Activated naive CD8-positive, alpha-beta T cell treated with anti-CD3 and anti-CD28 coated beads, Interleukin-2, amount 10 ng/mL, durations not matched to agents 7 days and 5 days (primary cell): ENCODE results near the gene SNCAIP. TPM values are rescaled to one million over a fixed set of nuclear protein-coding genes. Genes with fewer than 3 reads are reported as not detected.

ENCODE experiments used
- ATAC-seq: fragments of 150-1000 bp; cut with Tn5 transposase; one replicate; pipeline ENCODE4 v1.10.0; 2021; ENCODE audit warnings: low read depth, moderate library complexity
- POLR2A ChIA-PET: fragments of 350-600 bp; sonication (Branson Sonifier 250); formaldehyde crosslinking; loops from one replicate; lab custom pipeline; 2021; ENCODE audit warnings: antibody characterized with exemption; lab: Charles Lee
- DNase-seq: peaks from one replicate; pipeline ENCODE4 v3.0.0; 2021
- H3K27ac Mint-ChIP-seq: one replicate; pipeline ENCODE4 v1.8.0; 2022; ENCODE audit warnings: mild to moderate bottlenecking, mixed read lengths
- H3K27me3 Mint-ChIP-seq: one replicate; pipeline ENCODE4 v1.8.0; 2022; ENCODE audit warnings: mild to moderate bottlenecking, moderate library complexity, mixed read lengths
- H3K36me3 Mint-ChIP-seq: one replicate; pipeline ENCODE4 v1.8.0; 2021; ENCODE audit warnings: mild to moderate bottlenecking, mixed read lengths
- H3K4me1 Mint-ChIP-seq: one replicate; pipeline ENCODE4 v1.8.0; 2021; ENCODE audit warnings: mixed read lengths
- H3K4me3 Mint-ChIP-seq: one replicate; pipeline ENCODE4 v1.8.0; 2022; ENCODE audit warnings: mild to moderate bottlenecking, moderate library complexity, mixed read lengths
- H3K9me3 Mint-ChIP-seq: one replicate; pipeline ENCODE4 v1.8.0; 2021; ENCODE audit warnings: mixed read lengths
- total RNA-seq, 2 experiments: library from RNA; stranded (reverse); gene quantifications; one replicate each; pipeline ENCODE4 v1.2.3, GENCODE V29; 2021

The SNCAIP gene
- total RNA-seq, 2 experiments from 2014 or later: not detected

DNA sequence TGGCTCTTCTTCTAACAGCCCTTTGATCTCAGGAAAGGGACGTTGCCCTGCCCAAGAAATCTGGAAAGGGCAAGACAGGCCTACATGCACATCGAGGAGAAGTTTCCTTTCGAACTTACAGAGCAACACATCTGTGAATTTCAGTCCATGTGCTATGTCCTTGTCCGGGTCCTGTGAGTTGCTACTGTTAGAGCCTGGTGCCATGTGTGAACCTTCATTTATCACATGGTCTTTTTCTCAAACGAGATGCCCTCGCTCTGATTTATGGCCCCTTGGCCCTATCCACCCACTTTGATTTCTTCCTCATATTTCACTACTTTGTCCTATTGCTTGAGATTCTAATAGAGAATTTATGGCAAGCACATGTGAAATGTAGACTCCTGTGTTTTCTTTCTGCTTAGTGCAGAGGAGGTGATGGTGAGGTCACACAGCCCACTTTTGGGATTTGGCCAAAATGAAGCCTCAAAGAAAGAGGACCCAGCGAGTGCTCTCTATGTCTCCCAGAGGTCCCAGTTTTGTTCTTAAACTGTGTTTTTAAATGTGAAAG lies 153.1 kb downstream of the SNCAIP start:
- H3K27ac Mint-ChIP-seq: no peak overlapping the region
- H3K4me1 Mint-ChIP-seq: no peaks in the 10 kb centered on the region
- no peaks in the 10 kb centered on the region for H3K36me3 Mint-ChIP-seq
- DNase-seq (no peak), ATAC-seq (no peak)
- no peak overlapping the region for H3K4me3 Mint-ChIP-seq
- peaks cover 1% of the 10 kb centered on the region for H3K27me3 Mint-ChIP-seq
- H3K9me3 Mint-ChIP-seq: no peaks in the 10 kb centered on the region
- POLR2A ChIA-PET: no interaction called here

DNA sequence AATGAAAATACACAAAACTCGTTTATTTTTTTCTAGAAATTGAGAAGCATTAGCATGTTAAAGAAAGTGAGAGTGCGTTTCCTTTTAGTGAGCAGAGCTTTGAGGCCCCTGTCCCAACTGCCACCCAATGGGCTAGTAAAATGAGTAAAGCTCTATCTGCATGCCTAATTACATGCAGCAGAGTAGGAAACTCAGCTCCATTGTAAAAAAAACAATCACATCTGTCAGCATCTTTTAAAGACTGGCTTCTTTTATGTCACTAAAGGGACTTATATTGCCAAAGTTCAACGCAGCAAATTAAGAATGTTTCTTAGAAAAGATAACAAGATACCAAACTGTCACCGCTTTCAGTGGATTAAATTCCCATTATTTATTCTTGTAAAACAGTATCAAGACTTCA lies 154.0 kb downstream of the SNCAIP start:
- H3K4me3 Mint-ChIP-seq: no peak overlapping the region
- POLR2A ChIA-PET: no interaction called here
- no peak for DNase-seq
- no peaks in the 10 kb centered on the region for H3K9me3 Mint-ChIP-seq
- no peaks in the 10 kb centered on the region for H3K4me1 Mint-ChIP-seq
- no peak for ATAC-seq
- H3K27ac Mint-ChIP-seq: no peak overlapping the region
- no peaks in the 10 kb centered on the region for H3K36me3 Mint-ChIP-seq
- peaks cover 1% of the 10 kb centered on the region for H3K27me3 Mint-ChIP-seq

DNA sequence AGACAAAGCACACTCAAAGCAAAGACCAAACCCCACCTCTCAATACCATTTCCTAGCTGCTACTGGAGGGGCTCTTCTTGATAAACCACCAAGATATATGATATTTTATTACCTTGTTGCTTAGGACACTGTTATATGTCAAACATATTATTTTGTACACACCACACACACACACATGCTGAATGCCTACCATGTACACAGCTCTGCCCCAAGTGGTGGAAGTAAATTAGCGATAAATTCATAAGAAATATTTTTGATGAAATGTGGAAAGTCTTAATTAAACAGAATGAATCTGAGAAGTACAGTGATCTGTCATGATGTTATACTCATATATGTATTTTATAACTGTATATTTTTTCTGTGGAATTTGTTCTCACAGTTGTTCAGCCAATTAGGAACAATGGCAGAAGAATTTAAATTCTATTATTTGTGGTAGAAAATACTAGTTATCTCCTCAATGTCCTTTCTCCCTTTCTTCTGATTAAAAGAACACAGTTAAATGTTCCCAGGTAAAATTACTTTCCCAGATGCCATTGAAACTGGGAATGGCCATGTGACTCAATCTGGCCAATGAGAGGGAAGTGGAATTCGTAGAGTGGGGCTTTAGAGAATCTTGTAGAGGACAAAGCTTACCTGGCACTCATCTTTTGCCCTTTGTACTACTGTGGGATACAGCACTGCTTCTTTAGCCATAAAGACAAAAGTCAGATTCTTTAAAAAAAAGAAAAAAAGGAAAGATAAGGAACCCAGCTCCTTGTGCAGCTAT lies 156.5 kb downstream of the SNCAIP start:
- H3K4me1 Mint-ChIP-seq: no peaks in the 10 kb centered on the region
- H3K9me3 Mint-ChIP-seq: no peaks in the 10 kb centered on the region
- no peak overlapping the region for H3K4me3 Mint-ChIP-seq
- no peaks in the 10 kb centered on the region for H3K36me3 Mint-ChIP-seq
- H3K27me3 Mint-ChIP-seq: no peaks in the 10 kb centered on the region
- ATAC-seq (no peak), DNase-seq (no peak)
- POLR2A ChIA-PET: no interaction called here
- no peak overlapping the region for H3K27ac Mint-ChIP-seq

DNA sequence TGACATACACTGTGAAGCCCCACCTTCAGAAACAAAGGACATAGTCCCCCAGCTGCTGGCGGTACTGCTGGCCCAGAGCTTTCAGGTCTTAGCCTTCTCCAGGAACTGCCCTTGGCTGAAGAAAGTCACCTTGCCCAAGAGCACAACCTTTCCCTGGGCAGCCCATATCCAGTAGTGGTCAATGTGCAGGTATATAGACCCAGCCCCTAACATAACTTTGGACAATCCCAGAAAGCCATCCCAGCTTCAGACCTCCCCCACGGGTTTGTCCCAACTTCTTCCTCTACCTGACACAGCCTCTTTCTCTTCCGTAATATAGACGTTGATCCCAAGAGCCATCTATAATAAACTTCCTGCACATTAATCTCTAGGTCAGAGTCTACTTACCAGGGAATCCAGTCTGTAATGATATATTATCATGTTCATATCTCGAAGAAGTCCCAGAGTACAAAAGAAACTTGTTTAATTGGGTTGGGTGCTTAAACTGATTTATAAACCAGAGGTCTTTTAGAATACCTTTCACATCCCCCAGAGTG lies 157.4 kb downstream of the SNCAIP start:
- Mint-ChIP-seq H3K27ac (no peak overlapping the region), H3K4me3 (no peak overlapping the region), H3K36me3 (no peaks in the 10 kb centered on the region), H3K4me1 (no peaks in the 10 kb centered on the region), H3K27me3 (no peaks in the 10 kb centered on the region), H3K9me3 (no peaks in the 10 kb centered on the region)
- ATAC-seq (no peak), DNase-seq (no peak)
- POLR2A ChIA-PET: no interaction called here

DNA sequence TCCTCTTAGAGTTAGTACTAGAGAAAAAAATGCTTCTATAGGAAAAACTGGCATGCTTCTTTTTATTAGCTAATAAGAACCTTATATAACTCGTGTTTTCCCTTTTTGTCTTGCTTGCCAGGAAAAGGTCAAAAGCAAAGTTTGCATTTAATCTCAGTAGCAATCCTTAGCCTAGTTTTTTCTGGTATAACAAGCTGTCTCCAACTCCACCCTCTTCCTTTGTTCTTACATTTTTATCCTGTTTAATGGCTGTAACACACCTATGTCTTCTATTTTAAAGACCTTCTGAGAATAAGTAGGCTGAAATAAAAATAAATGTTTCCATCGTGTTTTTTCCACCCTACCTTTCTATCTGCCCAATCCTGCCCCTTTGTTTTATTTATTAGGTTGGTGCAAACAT lies 158.3 kb downstream of the SNCAIP start:
- no peak for ATAC-seq
- POLR2A ChIA-PET: no interaction called here
- no peak for DNase-seq
- Mint-ChIP-seq H3K9me3 (no peaks in the 10 kb centered on the region), H3K27ac (no peak overlapping the region), H3K27me3 (no peaks in the 10 kb centered on the region), H3K4me3 (no peak overlapping the region), H3K36me3 (no peaks in the 10 kb centered on the region), H3K4me1 (no peaks in the 10 kb centered on the region)

DNA sequence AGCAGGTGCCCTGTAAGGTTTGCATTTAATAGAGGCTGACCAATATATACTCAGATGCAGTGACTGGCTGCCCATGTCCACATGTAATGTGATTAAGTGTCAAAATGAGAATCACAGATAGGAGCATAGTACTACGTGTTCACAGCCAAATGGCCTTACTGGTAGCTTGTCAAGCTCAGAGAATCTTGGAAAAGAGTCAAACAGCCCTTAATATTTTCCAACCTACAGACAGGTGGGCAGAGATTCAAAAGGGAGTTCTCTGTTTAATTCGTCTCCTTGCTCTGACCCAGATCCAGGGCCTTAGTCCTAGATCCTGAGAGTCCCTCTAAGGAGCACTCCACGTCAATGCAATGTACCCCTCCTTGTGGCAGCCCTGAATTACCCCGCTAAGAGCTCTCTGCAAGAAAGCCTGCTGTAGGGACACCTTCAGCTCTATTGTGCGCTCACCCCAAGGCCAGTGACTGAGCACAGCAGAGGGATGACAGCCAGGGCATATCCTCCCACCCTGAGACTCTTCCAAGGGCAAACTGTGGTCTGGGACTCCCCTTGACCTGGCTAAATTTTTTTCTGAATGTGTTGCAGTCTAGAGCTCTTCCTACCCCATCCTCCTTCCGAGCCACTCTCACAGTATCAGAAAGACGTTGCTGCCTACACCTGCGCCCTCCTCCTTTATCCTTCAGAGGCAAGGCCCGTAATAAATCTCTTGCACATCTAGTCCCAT lies 159.2 kb downstream of the SNCAIP start:
- Mint-ChIP-seq H3K27me3 (no peaks in the 10 kb centered on the region), H3K36me3 (no peaks in the 10 kb centered on the region), H3K4me1 (no peaks in the 10 kb centered on the region), H3K9me3 (no peaks in the 10 kb centered on the region), H3K27ac (no peak overlapping the region), H3K4me3 (no peak overlapping the region)
- DNase-seq (no peak), ATAC-seq (no peak)
- POLR2A ChIA-PET: no interaction called here

DNA sequence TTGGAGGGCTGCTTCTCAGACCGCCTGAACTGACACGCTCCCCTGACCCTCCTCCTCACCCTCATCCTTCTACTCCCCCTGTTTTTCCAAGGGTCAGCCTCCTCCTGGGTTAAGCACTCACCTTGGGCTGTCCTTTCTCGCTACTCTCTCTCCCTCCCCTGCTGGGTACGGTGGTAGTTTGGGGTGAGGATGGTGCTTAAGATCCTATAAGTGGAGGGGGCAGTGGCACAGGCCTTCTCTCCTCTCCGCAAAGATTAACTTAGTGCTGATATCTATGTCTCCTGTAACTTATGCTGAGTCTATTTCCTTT lies 159.7 kb downstream of the SNCAIP start:
- no peaks in the 10 kb centered on the region for H3K4me1 Mint-ChIP-seq
- no peak overlapping the region for H3K4me3 Mint-ChIP-seq
- no peak for DNase-seq
- no peak for ATAC-seq
- H3K27ac Mint-ChIP-seq: no peak overlapping the region
- H3K9me3 Mint-ChIP-seq: no peaks in the 10 kb centered on the region
- no peaks in the 10 kb centered on the region for H3K27me3 Mint-ChIP-seq
- no peaks in the 10 kb centered on the region for H3K36me3 Mint-ChIP-seq
- POLR2A ChIA-PET: no interaction called here

DNA sequence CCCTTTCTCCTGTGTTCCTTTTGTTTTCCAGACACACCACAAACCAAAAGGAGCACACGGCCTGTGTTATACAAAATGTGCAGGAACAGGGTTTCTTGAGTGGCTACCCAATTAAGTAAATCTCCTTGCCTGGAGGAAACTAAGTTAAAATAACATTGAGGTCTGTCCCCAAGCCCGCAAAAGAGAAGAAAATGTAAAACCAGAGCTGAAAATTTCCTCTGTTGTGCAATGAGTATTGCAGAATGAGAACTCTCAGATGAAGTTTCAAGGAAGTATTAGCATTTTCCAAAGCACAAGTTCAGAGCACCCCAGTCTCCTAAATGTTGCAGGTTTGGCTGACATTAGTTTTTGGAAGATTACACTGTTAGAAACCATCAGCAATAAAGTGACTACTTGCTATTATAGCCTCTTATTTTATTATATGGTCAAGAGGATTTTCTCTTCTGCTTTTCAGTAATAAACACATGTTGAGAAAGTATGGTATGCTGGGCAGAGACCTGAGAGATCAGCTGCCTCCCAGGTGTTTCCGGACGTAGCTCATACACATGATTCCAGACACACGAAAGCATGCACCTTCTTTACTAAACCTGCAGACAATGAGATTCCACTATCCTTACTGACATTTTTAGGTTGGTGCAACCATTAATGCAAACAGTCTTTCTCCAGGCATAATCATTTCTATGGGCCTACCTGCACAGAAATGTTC lies 161.3 kb downstream of the SNCAIP start:
- H3K27ac Mint-ChIP-seq: no peak overlapping the region
- H3K36me3 Mint-ChIP-seq: no peaks in the 10 kb centered on the region
- H3K27me3 Mint-ChIP-seq: no peaks in the 10 kb centered on the region
- H3K4me1 Mint-ChIP-seq: no peaks in the 10 kb centered on the region
- H3K9me3 Mint-ChIP-seq: no peaks in the 10 kb centered on the region
- no peak for ATAC-seq
- no peak overlapping the region for H3K4me3 Mint-ChIP-seq
- no peak for DNase-seq
- POLR2A ChIA-PET: no interaction called here

DNA sequence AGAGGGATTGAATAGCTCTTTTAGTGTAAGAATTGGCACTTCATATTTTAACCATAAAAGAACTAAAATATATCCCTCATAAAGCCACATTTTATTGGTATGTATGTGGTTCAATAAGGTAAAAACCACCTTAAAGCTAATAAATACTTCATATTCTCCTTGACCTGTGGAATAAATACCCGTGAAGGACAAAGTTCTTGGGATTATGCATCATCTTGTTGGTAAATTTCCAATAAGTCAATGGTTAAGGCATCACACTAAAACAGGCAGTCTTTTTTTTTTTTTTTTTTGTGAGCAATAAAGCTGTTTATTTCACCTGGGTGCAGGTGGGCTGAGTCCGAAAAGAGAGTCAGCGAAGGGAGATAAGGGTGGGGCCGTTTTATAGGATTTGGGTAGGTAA lies 161.9 kb downstream of the SNCAIP start:
- DNase-seq (no peak), ATAC-seq (no peak)
- POLR2A ChIA-PET: no interaction called here
- Mint-ChIP-seq H3K4me3 (no peak overlapping the region), H3K36me3 (no peaks in the 10 kb centered on the region), H3K4me1 (no peaks in the 10 kb centered on the region), H3K27me3 (no peaks in the 10 kb centered on the region), H3K9me3 (no peaks in the 10 kb centered on the region), H3K27ac (no peak overlapping the region)

DNA sequence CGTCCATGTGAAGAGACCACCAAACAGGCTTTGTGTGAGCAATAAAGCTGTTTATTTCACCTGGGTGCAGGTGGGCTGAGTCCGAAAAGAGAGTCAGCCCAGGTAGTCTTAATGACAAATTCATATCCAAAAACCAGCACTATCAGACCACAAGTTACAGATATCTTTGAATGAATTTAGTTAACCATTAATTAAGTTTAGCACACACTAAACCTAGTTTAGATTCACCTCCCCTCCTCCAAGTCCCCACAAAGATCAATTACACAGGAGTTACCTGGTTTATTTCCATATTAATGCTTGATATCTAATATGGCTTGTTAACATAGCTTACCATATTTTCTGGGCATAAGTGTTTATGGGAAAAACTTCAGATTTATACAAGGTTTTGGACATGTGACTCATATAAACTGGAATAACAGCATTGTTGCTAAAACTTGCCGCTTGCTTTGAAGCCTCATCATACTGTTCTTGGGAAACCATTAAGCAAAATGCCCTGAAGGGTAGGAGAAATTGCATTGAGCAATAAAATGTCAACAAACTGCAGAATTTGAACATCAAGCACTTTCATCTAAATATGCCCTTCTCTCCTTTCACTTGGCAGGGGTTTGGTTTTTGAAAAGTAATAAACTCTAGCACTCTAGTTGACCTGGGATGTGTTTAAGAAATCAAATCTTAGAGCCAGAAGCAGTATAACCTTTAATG lies 166.9 kb downstream of the SNCAIP start:
- no peaks in the 10 kb centered on the region for H3K36me3 Mint-ChIP-seq
- no peak overlapping the region for H3K4me3 Mint-ChIP-seq
- DNase-seq (no peak), ATAC-seq (no peak)
- no peaks in the 10 kb centered on the region for H3K27me3 Mint-ChIP-seq
- H3K9me3 Mint-ChIP-seq: no peaks in the 10 kb centered on the region
- H3K27ac Mint-ChIP-seq: no peak overlapping the region
- H3K4me1 Mint-ChIP-seq: no peaks in the 10 kb centered on the region
- POLR2A ChIA-PET: no interaction called here

DNA sequence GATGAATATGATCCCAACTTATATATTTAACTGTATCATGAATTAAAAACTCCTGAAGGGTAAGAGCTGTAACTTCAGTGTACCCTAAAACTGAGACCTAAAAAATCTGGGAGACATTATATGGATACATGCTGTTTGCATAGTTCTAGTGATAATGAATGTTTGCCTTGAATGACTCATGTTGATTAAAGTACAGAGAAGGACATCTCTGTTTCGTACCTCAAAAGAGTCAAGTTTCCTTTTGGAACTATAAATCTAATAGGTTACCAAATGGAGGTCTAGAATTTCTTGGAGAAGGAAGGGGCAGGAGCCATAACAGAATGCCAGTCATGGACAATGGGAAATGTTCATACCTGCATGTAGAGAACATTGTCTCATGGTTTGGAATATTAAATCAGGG lies 168.1 kb downstream of the SNCAIP start:
- no peaks in the 10 kb centered on the region for H3K9me3 Mint-ChIP-seq
- ATAC-seq: no peak
- H3K4me1 Mint-ChIP-seq: no peaks in the 10 kb centered on the region
- no peak overlapping the region for H3K27ac Mint-ChIP-seq
- H3K36me3 Mint-ChIP-seq: no peaks in the 10 kb centered on the region
- DNase-seq: no peak
- POLR2A ChIA-PET: no interaction called here
- H3K4me3 Mint-ChIP-seq: no peak overlapping the region
- no peaks in the 10 kb centered on the region for H3K27me3 Mint-ChIP-seq

DNA sequence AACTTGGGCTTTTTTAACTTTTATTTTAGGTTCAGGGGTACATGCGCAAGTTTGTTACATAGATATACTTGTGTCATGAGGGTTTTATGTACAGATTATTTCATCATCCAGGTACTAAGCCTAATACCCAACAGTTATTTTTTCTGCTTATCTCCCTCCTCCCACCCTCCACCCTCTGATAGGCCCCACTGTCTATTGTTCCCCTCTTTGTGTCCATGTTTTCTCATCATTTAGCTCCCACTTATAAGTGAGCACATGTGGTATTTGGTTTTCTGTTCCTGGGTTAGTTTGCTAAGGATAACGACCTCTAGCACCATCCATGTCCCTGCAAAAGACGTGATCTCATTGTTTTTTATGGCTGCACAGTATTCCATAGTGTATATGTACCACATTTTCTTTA lies 172.1 kb downstream of the SNCAIP start:
- POLR2A ChIA-PET: no interaction called here

DNA sequence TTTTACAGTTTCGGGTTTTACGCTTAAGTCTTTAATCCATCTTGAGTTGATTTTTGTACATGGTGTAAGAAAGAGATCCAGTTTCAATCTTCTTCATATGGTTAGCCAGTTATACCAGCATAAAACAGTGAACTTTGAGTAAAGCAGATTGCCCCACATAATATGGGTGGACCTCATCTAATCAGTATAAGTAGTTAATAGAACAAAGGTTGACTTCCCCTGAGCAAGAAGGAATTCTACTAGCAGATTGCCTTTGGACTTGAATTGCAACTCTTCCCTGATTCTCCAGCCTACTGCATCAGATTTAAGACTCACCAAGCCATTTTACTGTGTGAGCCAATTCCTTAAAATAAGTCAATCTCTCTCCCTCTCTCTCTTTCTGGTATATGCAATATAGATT lies 173.2 kb downstream of the SNCAIP start:
- no peak for ATAC-seq
- no peaks in the 10 kb centered on the region for H3K4me1 Mint-ChIP-seq
- H3K27ac Mint-ChIP-seq: no peak overlapping the region
- H3K4me3 Mint-ChIP-seq: no peak overlapping the region
- no peaks in the 10 kb centered on the region for H3K27me3 Mint-ChIP-seq
- H3K36me3 Mint-ChIP-seq: no peaks in the 10 kb centered on the region
- DNase-seq: no peak
- H3K9me3 Mint-ChIP-seq: no peaks in the 10 kb centered on the region
- POLR2A ChIA-PET: no interaction called here

More for the DNA sequence above, 172.1 kb downstream of the SNCAIP start:
- H3K9me3 Mint-ChIP-seq: no peaks in the 10 kb centered on the region
- ATAC-seq (no peak), DNase-seq (no peak)
- H3K27ac Mint-ChIP-seq: no peak overlapping the region
- no peaks in the 10 kb centered on the region for H3K4me1 Mint-ChIP-seq
- no peak overlapping the region for H3K4me3 Mint-ChIP-seq
- H3K27me3 Mint-ChIP-seq: no peaks in the 10 kb centered on the region
- H3K36me3 Mint-ChIP-seq: no peaks in the 10 kb centered on the region
